Activated effector memory CD4-positive, alpha-beta T cell treated with Interleukin-2 at 50 U/mL for 16 hours (primary cell): ENCODE data around the gene CCDC141.

Experiments used
- DNase-seq: peaks from one replicate; pipeline ENCODE4 v3.0.0-alpha.2; 2020

CCDC141 gene

DNA sequence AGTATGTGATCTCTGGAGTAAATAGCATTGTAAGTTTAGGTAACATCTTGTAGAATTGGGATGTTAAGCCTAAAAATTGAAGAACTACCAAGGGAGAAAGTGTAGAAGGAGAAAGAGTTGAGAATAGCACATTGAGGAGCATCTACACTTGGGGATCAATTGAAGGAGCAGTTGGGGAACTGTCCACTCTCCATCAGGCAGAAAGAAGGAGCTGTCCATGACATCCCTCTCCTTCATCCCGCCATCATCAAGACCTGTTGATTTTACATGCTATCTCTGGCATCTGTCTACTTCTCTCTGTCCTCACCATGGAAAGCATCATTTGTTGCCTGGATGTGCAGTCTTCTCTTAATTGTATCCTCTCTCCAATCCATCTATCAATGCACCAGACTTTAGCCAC, 87.8 kb downstream of the CCDC141 start:
- no peak for DNase-seq

DNA sequence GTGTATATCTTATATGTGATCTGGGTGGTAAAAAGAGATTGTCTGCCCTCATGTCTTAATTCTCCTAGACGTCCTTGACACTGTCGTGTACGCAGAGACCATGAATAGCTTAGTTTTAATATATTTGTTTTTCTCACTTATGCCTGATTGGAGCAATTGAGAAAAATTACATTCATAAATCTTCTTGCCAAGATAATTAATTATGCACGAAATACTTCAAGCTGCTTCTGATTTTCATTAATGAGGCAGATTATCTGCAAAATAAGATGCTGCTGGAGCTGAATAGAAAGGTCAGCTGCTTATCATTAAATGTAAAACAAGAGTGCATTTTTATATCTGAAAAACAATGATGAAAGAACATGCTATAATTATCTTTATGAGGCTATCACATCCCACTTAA, 95.9 kb downstream of the CCDC141 start:
- no peak for DNase-seq

DNA sequence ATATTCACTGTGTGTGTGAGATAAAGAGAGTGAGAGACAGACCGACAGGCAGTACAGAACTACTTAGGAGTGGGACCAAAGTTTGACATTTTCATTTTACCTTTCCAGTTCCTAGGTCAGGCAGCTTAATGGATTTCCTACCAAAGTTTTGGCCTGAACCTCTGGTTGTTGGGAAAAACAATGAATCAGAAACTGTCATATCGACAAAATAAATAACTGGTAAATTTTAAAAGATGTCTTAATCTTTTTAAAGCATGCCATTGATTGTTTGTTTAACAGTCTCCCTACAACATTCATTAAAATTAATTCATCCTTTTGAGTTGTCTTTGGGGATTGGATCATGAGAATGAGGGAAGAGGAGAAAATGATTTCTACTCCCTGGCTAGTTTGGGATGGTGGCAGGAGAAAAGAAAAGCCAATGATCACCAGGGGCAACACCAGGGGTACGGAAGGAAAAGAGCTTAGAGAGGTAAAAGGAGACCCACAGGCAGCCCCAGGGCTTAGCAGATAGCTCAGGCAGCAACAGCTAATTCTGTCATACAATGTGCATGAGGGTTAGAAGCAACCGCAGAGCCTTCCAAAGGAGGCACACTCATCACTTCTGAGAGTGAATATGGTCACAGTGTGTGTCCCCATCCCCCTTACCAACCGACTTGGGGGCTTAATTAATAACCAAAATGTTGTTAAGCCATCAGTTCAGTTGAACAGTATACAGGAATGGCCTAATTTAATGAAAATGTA, 98.5 kb downstream of the CCDC141 start:
- DNase-seq = no peak

DNA sequence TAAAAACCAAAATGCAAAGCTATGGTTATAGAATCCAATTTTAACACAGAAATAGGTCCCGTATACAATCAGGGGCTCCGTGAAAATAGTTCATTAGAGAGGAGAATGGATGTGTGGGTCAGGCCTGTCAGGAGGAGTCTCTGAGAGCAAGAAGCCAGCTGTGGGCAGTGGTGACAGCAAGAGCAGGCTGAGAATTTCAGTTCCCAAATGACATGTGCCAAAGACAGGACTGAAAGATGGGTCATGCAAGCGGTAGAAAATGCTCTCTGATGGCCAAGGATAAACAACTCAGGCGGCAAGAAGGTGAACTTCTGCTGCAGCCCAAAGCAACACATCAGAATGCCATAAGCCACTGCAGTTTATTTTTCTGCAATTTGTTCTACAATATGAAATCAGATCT, 100.4 kb downstream of the CCDC141 start:
- no peak for DNase-seq

DNA sequence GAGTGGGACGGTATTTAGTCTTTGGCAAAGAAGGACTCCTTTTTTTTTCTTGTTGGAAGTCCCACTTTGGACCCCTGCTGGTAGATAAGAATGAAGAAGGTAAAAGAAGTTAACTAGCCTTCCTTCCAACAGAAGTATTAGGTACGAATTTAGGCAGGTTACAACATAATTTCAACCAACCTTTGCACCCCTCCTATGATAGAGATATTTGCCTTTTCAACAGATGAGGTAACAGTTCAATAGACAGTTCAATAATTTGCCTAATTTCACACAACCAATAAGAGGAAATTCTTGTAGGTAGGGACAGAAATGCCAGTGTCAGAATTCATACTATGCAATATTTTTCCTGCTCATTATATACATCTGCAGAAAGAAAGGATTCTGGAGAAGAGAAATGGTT, 100.8 kb downstream of the CCDC141 start:
- no peak for DNase-seq

DNA sequence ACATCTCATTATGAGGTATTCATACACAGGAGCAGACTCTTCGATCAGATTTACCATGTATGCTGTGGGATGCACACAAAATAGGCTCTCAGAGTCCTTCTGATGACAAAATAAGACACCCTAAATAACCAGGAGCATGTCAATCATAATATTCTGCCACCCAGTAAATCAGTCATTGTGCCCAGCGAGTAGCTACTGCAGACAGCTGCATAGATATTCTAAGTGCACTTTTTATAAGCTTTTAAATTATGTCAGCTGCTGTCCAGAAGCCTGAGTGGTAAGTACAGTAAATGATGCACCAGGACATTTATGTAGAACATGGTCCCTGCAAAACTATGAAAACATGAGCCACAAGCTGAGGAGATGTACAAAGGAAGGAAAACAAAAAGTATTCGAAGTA, 102.9 kb downstream of the CCDC141 start:
- DNase-seq = no peak

DNA sequence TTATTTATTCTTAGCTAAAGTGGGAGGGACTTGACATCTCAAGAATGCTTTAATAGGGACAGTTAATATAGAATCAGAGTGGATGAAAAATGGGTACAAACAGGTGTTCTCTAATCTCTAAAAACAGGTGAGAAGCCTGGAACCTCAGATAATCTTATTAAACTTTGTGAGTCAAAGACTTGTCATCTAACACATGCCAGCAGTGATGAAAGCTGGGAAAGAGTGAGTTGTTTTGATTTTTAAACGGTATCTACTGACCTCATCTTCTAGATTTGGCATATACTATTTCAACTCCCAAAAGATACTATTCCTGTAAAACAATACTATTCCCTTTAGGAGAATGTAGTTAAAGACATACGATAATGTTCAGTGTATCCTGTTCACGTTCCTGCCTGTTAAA, 103.4 kb downstream of the CCDC141 start:
- DNase-seq = no peak

DNA sequence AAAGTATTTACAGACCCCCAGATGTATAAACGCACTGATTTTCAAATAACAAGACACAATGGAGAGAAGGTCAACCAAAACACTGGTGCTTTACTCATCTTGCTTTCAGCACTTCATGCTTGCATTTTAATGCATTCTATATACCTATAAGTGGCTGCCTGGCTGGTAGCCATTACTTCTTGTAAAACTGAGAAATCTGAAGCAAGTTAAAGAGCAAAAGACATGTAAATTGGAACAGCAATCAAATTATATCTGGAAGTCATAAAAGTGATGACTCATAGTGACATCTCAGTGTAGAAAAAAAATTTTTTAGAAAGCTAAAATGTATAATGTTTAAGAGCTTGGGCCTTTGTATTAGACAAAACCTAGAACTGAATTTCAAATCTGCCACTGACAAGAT, 106.2 kb downstream of the CCDC141 start:
- no peak for DNase-seq

DNA sequence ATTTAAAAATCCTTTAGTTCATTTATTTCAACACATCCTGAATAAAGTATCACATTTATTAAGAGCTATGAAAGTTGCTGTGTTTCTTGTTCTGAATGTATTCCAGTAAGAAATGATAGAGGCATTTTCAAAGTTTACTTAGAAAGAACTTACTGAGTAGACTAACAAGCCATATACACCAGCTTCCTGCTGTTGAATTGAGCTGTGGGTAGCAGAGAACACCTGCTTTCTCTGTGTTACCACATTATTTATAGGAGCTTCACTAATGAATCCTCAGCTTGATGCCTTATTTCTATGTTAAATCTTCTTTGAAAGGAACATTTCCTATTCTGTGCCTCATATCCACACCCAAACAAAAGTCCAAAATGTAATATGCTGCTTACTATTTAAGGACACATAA, 115.4 kb downstream of the CCDC141 start:
- no peak for DNase-seq

DNA sequence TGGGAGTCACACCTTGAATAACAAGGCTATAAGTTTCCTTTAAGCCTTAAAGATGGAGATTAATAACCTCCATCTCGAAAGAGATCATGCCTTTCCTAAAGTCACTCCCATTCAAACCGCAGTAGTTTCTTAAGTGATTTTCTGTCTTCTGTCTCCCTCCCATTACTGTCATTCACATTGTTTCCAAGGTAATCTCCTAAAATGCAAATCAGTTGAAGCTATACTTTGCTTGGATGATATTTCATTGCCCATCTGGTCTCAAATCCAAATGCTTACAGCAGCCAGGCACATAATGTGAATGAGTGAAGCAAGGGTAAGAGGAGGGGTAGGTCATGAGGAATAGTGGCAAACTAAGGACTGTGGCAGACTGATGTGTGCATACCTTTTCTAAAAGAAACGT, 116.4 kb downstream of the CCDC141 start:
- DNase-seq = no peak

DNA sequence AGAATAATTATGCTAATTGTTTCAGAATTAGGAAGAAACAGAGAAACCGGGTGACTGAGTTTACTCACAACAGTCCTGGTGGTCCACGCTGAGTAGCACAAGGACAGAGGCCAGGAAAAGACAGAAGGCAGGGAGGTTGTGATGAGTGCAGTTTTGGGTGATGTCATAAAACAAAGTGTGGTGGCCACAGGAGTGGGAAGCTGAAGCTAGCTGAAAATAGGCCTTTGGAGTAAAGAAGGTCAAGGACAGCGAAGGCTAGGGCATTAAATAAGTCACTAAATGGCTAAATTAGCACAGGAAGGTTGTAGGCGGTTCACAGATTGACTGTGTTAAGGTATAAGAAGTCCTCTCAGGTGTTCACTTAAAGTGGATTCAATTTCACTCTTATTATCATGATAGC, 121.9 kb downstream of the CCDC141 start:
- DNase-seq = no peak

DNA sequence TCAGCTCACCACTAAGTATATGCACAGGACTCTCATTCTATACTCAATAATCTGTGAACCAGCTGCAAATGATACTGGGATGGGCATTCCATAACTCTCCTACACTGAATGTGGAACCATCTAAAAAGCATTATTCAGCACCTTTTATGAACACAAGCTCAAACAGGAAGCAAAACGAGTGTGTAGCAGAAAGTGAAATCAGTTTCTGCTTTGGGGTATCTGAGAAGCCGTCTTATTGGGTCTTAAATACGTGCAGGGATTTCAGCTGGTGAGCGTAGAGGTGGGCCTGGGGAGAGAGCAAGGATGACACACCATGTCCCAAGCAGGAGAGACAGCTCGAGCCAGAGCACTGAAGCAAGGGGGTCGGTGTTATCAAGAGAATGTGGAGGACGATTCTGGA, 122.8 kb downstream of the CCDC141 start:
- DNase-seq = no peak

DNA sequence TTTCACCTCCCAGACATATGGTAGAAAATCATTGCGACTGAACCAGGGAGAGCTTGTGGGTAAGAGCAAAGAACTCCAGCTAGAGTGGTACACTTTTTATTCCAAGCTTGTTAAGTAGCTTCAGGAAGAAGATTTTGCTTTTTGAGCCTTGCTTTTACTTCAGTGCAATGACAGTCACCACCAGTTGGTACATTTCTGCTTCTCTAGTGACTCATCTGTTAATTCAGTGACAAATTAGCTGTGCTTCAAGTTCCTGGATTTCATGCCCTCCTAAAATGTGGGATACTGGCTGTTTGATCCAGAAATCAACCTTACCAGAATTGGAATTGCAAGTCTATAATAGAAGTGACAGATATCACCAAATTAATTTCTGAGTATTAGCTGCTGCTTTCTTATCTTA, 125.1 kb downstream of the CCDC141 start:
- DNase-seq = no peak

DNA sequence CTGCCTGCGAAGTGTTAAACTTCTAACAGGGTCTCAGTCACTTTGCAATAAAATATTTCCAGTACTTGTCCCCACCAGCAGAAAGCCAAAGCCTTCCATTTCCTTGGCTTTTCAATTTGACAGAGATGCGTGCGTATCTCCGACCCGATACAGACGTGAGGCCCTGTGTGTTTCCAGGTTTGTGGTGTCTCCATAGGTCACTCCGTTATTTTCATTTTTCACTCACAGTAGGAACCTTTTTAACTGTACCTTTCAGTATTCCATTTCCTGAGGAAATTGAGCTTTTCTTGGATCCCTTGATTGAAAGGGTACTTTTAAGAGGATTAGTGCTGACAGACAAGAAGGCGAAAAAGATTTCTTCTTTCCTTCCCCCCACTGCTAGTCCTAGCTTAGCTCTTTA, 126.4 kb downstream of the CCDC141 start:
- DNase-seq = no peak

DNA sequence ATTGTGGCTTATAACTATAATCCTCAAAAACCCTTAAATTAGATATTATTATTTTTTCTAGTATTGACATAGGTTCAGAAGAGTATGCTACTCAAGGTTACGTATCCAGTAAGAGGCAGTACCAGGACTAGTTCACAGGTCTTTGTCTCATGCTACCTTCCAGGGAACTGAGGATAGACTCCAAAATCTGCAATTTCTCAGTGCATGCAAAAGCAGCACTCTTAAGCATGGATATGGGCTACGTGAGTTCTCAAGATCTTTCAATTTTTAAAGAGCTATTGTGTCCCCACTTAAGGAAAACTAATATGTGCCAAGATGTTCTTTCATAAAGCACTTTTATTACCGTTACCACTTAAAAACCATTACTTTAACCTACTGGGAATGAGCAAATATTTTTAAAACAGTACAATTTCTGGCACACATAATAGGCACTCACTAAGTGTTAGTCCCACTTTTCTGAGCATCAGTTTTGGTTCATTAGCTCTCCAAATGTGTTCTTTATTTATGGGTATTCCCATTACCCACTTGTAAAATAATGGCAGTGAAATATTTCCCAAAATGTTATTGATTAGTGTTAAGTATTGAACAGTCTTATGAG, 128.9 kb downstream of the CCDC141 start:
- no peak for DNase-seq

DNA sequence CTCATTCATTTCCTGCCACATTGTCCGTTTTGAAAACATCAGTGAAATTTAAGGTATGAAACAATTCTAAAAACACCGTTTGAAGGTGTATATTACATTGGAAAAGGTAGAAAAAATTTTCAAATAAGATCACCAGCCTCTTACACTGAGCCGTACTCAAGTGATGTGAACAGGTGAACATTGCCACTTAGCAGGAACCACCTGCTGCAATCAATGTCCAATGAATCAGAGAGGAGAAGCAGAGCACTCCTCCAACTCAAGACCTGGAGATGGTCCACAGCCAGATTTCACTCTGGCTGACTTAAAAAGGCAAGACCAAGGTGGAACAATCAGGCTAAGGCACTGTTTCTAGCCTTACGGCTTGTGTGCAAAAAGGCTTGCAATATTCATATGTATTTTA, 132.4 kb downstream of the CCDC141 start:
- no peak for DNase-seq

DNA sequence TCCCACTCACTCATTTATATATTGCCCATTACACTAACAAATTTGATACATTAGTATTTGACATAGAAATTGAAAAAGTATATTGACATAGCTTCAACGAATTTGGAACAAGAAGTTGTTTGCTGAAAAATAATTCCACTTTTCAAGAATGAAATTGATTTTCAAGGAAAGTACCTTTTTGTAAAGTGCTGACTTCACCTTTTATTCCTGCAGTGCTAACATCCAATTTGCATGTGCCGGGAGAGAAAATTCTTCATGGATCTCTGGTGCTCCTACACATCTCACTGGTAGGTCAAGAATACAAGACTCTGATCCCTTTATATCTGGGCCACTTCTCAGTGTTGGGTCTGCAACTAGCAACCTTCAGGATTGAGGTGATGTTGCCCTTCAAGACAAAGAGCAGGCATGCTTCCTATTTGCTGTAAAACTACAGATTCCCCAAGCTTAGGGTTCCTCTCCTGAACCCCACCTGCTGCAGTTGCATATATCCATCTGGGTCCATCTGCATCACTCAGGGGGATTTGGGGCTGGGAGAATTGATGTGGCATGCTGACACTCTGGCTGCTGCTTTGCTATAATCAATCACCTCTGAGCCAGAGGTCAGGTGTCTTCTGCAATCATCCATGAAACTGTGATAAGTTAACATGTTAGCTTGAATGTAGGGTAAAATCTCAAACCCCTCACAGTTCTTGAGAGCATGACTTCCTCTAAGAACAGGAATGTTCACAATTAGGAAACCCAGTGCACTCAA, 134.3 kb downstream of the CCDC141 start:
- DNase-seq = no peak

DNA sequence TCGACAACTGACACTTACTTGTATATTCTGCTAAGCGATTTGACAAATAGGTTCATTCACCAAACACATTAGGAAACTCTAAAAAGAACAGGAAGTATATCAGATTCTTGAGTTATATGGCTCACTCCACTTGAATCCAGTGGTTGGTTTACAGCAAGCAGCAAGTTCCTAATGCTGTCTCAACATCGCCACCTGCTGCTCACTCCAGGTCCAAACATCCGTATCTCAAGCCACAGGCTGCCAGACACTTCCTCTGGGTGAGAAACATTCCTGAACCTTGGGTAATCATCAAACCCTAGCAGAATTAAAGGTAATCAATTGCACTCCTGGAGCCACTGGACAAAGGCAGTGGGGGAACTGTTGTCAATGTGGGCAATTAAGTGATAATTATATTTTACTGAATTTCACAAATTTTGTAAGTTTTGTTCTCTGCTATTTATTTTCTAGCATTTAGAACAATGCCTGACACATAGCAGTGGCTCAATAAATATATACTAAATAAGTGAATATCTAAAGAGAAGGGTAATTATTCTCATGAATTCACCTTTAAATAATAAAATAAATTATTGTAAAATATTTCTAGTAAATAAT, 135.6 kb downstream of the CCDC141 start:
- DNase-seq = peak; percentile 37

DNA sequence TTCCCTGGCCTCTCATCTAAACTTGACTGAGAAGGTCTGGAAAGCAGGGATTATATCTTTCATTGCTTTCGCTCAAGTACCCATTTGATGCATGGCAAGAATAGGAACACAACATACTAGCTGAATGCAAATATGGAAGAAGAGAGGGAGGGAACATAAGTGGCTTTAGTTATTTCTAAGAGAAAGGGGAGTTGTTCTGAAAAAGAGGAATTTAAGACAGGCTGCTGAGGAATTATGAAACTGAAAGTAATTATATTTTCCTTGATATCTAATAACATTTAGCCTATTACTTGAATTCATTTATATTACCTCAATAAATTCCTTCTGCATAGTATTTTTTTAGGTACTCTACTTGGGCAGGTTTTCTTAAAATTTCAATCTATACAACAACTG, 136.9 kb downstream of the CCDC141 start:
- DNase-seq = no peak

DNA sequence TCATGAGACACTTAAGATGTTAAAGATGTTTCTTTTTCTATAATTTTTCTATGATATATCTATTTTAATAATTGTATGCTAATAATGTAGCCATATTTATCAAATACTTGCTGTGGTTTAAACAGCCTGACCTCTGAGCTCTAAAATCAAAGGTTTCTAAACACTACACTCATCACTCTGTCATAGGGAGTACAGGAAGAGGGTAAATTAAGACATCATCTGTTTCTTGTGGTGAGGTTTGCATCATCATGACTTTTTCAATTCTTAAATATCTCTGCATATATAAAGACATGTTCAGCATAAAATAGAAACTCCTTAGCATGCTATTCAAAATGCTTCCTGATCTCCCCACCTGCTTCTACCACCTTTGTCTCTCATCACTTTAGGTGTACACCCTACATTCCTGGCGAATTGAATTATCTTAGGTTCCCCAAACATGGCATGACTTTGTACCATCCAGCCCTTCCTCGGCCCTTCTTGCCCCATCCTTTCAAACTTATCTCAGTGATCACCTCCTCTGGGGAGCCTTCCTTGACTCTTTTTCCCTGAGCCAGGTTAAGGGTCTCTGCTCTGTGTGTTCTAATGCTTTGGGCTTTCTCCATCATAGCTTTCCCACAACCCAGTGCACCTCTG, 137.4 kb downstream of the CCDC141 start:
- no peak for DNase-seq

DNA sequence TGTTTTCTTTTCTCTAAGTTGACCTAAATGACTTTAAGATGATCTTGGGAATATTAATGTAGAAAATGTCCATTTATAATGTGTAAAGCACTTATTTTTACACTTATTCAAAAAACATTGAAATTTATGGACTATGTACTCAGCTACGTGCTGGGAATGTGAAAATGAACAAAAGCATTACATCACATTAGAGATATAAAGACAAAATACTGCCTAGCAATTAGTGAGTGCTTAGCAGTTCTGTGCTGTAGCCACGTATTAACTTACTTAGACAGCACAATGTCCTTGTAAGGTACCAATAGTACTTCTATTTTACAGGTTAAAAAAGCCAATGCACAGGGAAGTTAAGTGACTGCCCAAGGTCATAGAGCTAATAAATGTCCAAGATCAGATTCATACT, 138.9 kb downstream of the CCDC141 start:
- DNase-seq = no peak

DNA sequence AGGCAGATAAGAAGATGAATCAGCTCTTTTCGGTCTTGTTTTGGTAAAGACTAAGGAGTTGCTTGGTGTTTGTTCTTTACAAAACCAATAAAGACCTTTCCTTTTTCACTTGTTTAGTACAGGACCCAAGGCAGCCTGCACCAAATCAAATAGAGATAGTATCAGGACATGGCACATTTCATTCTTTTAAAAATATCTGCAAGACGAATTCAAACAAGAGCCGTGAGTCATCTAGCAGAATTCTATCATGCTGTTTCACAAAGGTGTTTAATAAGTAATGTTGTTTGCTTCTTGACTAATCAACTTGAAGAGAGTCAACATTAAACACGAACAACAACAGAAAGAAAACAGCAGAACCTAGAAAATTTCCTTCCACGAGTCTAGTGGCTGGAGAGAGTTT, 139.9 kb downstream of the CCDC141 start:
- no peak for DNase-seq

DNA sequence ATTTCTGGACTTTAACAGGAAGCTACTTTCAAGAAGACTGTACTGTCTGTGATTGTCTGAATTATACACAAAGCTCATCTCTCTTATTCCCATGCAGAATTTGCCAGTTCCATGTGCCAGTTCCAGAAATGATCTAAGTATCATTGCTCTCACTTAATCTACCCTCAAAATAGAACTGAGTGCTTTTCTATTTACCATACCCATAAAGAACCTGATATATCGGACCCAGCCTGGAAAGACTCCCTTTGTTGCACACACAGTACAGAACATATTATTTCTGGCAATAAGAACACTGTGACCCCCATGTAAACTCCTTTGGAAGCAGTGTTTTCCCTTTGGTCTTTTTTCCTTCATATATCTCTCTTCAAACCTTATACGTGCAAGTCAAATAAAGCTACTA, 140.4 kb downstream of the CCDC141 start:
- DNase-seq = no peak

DNA sequence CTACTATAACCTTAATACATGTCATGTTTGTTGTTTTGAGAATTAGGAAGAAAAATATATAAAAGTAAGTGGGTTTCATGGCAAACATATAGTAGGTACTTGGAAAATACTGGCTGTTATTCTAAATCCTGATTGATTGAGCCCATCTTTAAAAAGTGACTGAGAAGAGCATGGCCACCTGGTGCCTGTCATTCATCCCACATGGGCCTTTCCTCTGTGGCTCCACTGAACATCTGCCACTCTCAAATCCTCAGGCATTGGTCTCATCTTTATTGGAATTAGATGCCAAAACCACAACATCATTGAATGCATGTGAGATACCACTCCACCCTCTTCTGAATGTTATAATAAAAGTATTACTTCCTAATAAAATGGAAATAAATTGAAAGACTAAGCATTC, 141.1 kb downstream of the CCDC141 start:
- DNase-seq = no peak
